HCEC 1CT (cell line): Measurements from ENCODE around the gene FCHSD2.

Experiments used
- DNase-seq: peaks from one replicate; pipeline ENCODE4 v3.0.0-alpha.2; 2017

FCHSD2 gene

GRCh38 chr11:73142128-73142377, at the start of gene FCHSD2:
Gene FCHSD2 (minus strand): TSS chr11:73142318. CDS start chr11:73141877, 441 bp downstream.
- DNase-seq = no peak

- DNase-seq = no peak
These were observed 49.0 kb upstream of the FCHSD2 start for GRCh38 chr11:73191151-73191550.

DNA sequence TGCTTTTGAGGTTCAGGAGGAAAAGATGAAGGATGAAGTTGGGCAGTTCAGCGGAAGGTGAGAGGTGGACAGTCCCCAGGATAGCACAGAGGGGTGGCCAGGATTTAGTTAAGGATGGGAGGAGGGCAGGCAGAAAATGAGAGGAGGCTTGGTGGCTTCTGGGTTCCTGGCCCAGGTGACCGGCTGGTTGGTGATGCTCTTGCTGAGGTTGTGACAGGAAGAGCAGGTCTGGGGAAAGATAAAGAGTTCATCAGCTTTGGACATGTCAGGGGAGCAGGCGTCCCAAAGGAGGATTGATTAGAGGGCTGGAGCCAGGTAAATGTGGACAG, 48.4 kb upstream of the FCHSD2 start:
- no peak for DNase-seq

DNA sequence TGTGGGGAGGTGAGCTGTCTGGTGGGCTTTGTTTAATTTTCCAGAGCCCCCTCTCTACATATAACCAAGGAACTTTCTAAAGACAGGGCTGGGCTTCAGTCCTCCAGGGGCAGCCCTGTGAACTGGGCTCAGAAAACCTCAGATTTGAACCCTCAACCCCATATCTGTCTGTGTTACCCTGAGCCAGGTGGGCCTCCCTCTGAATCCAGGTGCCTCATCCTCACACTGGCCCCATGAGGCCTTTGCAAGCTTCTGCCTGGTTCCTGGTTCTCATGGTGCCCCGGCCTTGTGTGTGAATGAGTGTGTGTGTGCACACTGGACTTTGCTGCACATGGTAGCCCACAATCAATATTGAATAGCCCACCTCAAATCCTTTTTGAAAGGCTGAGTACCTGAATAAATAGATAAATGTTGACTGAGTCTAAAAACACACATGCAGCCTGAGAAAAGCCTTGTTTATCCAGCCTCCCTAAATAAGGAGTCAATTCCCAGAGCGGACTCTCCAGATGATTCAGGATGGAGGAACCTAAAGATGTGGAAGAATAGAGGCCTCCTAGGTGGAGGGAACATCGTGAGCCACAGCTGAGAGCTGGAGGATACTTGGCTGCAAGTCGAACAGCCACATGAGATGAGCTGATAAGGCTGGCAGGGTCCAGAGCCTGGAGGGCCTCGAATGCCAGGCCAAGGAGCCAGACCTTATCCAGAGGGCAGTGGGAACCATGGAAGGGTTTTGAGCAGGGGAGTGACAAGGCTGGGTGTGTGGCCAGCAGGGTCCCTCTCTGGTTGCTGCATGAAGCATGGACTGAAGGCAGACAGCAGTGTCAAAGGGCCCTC, 47.8 kb upstream of the FCHSD2 start:
- DNase-seq = no peak

DNA sequence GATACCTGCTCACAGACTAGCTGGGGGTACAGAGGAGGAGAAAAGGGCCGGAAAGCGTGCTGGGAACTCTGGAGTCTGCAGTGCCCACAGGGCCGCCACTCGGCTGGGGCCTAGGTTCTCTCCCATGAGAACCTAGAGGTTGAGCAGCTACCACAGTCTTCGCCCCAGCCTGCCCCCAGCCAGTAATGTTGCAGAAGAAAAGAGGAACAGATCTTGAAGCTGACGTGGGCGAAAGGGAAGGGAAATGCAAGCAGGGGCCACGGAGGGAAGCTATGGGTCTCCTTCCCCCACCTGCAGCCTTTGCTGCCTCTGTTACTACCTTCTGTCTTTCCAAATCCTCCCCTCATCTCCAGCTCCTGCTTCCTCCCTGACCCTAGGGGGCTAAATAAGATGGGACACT, 47.2 kb upstream of the FCHSD2 start:
- no peak for DNase-seq

DNA sequence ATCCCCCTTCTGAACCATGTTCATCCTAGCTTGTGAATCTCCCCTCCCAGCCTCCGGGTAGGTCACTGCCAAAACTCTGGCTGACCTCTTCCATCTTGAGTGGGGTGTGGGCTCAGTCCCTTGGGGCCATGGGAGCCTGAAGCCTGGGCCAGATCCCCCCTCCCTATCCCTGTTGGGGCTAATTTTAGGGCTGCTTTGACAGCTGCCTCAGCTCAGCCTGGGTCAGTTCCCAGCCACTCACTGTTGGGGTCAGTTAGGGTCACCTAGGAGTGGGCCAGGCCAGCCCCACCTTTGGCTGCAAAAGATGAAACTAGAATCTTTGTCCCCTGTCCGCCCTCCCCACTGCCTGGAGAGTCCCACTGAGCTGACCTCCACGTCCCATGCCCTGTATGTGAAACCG, 46.2 kb upstream of the FCHSD2 start:
- no peak for DNase-seq

- DNase-seq = no peak
These were observed 45.7 kb upstream of the FCHSD2 start for GRCh38 chr11:73187854-73188253.

- no peak for DNase-seq
These were observed 44.8 kb upstream of the FCHSD2 start for GRCh38 chr11:73186886-73187285.

GRCh38 chr11:73186294-73186850, 44.3 kb upstream of the FCHSD2 start:
- DNase-seq = no peak

DNA sequence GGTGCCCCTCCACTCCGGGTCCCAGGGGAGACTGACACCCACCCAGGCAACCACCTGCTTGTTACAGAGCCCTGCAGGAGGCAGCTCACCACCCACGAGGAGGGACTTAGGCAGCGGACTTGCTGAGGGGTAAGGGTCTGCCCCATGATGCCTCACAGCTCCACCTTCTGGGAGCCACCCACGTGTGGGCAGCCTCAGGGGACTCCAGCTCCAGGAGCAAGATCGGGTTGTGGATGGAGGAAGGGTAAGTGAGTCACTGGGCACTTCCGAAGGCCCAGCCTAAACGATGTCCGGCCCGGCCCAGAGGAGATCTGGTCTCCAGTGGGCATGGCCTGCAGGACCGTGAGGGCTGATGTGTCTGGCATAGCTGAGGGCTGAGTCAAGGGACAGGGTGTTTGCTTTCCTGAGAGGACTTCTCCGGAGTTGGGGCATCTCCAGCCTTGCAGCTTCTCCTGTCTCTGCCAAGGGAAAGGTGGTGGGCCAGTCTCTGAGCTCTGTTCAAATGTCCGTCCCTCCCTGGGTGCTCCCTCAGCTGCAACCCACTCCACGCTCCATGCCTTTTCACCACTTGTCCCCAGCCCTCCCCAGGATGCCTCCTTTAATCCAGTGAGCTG, 43.7 kb upstream of the FCHSD2 start:
- DNase-seq = peak; percentile 62

DNA sequence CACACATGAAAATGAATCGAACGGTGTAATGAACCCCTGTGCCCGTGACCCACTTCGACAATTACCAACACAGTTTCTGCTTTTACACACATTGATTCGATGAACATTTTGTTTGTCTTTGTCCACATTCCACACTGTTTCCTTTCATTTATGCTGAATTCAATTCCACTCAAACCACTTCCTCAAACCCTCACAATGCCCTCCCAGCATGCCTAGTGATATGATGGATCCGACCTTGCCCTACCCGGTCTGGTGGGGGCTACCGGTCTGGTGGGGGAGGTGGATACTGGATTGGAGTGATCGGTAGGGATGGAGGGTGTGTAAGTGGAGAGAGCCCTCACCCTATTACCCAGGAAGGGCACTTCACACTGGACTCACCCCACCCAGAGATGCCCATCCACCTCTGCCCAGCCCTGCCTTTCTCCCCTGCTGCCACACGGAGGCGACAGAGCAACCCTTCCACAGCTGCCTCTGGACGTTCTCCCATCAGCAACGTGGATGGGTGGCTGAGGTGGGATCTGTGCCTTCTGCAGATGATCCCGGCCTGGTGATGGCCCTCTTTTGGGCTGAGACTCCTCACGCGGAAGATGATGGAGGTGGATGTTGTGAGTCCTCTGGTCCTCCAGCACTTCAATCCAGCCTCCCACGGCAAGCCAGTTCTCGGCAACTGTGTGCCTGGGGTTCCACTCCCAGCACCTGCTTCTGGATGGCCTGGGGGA, 43.0 kb upstream of the FCHSD2 start:
- DNase-seq = peak; percentile 58

GRCh38 chr11:73182824-73183321, 40.8 kb upstream of the FCHSD2 start:
- no peak for DNase-seq

GRCh38 chr11:73178681-73179080, 36.6 kb upstream of the FCHSD2 start:
- DNase-seq = no peak

DNA sequence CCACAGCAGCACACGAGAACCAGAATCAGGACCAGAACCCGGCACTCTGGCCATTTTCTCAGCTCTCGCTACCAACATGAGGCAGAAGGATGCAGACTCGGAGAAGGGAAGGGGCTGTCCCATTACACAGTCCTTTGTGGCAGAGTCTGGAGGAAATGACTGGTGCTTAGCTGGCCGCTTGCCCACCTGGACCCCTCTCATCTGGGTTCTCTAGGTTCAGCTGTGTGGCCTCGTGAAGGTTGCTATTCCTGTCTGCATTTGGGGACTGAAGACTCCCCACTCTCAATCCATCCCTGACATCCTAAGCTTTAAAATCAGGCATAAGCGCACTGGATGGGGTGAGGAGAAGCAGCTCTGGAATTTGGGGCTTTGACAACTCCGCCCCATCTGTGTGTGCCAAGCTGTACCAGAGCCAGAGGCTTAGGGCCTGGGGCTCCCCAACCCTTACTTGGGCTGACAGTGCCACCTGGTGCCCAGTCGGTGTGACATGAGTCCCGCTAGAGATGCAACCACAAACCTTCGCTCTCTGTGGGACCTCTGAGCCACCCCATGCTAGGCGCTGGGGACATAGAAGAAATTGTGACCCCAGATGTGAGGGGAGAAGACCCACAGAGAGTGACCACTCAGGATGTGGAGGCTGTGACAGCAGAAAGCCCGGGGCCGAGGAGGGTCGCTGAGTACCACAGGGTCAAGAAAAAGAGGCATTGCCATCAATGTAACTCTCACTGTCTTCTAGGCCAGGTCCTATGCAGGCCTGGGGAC, 35.8 kb upstream of the FCHSD2 start:
- DNase-seq = peak; percentile 75

DNA sequence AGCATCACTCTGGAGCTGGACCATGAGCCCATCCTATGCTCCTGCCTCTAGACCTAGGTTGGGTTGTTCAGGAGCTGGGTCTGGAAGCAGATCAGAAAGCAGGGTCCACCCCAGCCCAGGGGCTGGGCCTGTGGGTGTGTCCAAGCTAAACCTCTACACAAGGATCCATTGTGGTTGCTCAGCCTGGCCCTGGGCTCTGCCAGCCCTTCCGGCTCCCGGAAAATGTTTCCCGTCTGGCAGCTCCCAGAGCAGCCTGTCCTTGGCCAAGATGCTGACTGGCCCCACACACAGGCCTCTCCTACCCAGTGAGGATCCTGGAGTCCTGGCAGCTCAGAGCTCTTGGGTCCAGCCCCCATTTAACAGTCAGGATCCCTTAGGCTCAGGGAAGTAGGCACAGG, 35.3 kb upstream of the FCHSD2 start:
- no peak for DNase-seq

DNA sequence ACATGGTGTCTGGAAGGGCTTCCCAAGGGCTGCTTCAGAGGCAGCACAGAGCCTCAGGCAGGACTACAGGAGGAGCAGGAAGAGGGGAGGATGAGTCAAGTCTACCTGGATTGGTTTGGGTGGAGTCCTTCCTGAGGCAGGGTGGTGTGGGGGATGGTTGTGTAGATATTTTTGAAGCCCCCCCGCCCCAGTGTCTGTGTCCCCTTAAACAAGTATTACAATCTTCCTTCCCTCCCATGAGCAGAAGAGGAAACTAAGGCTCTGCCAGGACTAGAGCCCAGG, 34.7 kb upstream of the FCHSD2 start:
- no peak for DNase-seq

DNA sequence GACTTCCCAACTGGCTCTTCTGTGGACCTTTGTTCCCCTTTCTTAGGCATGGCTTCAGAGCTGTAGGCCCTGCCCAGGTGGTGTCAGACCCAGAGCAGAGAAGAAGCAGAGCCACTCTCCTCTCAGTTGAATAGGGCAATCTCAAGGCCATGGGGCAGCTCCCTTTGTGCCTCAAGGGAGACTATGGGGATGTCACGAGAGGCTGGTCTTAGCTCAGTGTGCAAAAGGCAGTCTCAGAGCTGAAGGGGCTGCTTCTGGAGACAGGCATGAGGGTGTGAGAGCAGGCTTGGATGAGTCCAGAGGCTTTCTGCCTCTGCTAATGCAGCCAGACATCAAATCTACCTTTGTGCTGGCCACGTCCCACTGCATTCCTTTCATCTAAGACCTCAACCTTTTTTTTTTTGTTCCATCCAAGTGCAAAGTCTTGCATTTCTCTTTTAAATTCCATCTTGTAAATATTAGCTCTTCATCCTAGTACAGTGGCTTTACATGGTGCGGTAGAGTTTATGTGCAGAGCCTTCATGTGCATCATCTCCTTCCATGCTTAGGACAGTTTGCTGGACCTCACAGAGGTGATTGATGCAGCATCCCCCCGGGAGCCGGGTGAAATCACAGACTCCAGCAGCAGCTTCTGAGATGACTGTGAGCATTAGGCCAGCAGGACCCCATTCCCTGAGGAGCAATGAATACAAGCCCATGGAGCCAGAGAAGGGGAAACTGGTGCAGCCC, 34.2 kb upstream of the FCHSD2 start:
- DNase-seq = no peak

- DNase-seq = no peak
These were observed 33.5 kb upstream of the FCHSD2 start for GRCh38 chr11:73175551-73176144.

- DNase-seq = no peak
These were observed 32.3 kb upstream of the FCHSD2 start for GRCh38 chr11:73174495-73174791.

GRCh38 chr11:73173755-73174494, 31.8 kb upstream of the FCHSD2 start:
- DNase-seq = no peak

DNA sequence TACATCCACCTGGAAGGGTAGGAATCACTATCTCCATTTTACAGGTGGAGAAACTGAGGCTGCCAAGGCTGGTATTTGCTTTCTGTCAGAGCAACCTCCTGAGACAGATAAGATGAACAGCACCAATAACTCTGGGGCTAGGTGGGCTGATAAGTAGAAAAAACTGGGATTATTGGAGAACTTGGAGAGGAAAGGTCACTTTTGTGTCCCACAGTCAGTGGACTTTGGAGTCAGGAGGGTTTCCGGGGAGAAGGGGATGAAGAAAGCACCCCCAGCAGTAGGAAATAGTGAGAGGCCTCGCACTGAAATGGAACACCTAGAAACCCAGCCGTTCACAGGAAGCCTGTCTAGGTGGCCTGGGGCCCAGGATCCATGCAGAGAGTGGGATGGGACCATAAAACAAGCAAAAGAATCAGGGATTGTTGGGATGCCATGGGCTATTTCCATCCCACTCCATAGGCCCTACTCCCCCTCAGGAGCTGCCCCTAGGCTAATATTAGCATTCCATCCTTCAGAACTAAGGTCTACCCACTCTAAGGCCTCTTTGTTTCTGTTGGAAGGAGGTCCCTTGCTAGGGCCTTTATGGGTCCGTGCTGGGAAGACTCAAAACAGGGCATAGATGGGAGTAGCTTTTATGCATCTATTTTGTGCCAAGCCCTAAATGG, 31.0 kb upstream of the FCHSD2 start:
- no peak for DNase-seq
